HG03095 (cell line): ENCODE results near the gene PRKCB.
A peak's percentile ranks its signal among the peaks of the same experiment; 100 is the strongest.

Source experiments
- ATAC-seq: cut with Tn5 transposase; IDR thresholded peaks from one replicate; pipeline ENCODE4 v1.9.1; 2021; ENCODE audit warnings: moderate library complexity; ENCODE audit not compliant: unreplicated experiment

PRKCB gene

GRCh38 chr16:23835390-23836077, at the start of gene PRKCB:
TSS of gene PRKCB (plus strand) at chr16:23835983.
- peak; percentile 68 for ATAC-seq

- ATAC-seq, result no peak
Observed at GRCh38 chr16:23786964-23787561, 48.7 kb upstream of the PRKCB start.

- no peak for ATAC-seq
Observed at GRCh38 chr16:23788685-23789084, 47.1 kb upstream of the PRKCB start.

- ATAC-seq, result no peak
Observed at GRCh38 chr16:23795378-23795777, 40.4 kb upstream of the PRKCB start.

GRCh38 chr16:23796941-23797340, 38.8 kb upstream of the PRKCB start:
- ATAC-seq, result no peak

GRCh38 chr16:23801378-23801777, 34.4 kb upstream of the PRKCB start:
- ATAC-seq, result no peak

- no peak for ATAC-seq
Observed at GRCh38 chr16:23802776-23803175, 33.0 kb upstream of the PRKCB start.

- no peak for ATAC-seq
Observed at GRCh38 chr16:23803591-23804123, 32.1 kb upstream of the PRKCB start.

- no peak for ATAC-seq
Observed at GRCh38 chr16:23807028-23807427, 28.8 kb upstream of the PRKCB start.

- ATAC-seq, result no peak
Observed at GRCh38 chr16:23821467-23821866, 14.3 kb upstream of the PRKCB start.

GRCh38 chr16:23821875-23822688, 13.7 kb upstream of the PRKCB start:
- no peak for ATAC-seq

- ATAC-seq, result no peak
Observed at GRCh38 chr16:23823475-23824384, 12.1 kb upstream of the PRKCB start.

- no peak for ATAC-seq
Observed at GRCh38 chr16:23824909-23825308, 10.9 kb upstream of the PRKCB start.

- no peak for ATAC-seq
Observed at GRCh38 chr16:23826528-23827045, 9.2 kb upstream of the PRKCB start.

GRCh38 chr16:23827057-23827456, 8.7 kb upstream of the PRKCB start:
- ATAC-seq, result no peak

- no peak for ATAC-seq
Observed at GRCh38 chr16:23829454-23829853, 6.3 kb upstream of the PRKCB start.

- no peak for ATAC-seq
Observed at GRCh38 chr16:23830276-23830675, 5.5 kb upstream of the PRKCB start.

GRCh38 chr16:23832882-23833281, 2.9 kb upstream of the PRKCB start:
- no peak for ATAC-seq

- no peak for ATAC-seq
Observed at GRCh38 chr16:23833504-23833903, 2.3 kb upstream of the PRKCB start.

- ATAC-seq, result no peak
Observed at GRCh38 chr16:23833960-23834685, 1.7 kb upstream of the PRKCB start.
